Fibroblast of skin of scalp (primary cell): ENCODE results near the gene ADIG.
A peak's percentile ranks its signal among the peaks of the same experiment; 100 is the strongest.

Experiments
- DNase-seq: peaks from one replicate; pipeline ENCODE4 v3.0.0-alpha.2; 2013

Gene ADIG

DNA sequence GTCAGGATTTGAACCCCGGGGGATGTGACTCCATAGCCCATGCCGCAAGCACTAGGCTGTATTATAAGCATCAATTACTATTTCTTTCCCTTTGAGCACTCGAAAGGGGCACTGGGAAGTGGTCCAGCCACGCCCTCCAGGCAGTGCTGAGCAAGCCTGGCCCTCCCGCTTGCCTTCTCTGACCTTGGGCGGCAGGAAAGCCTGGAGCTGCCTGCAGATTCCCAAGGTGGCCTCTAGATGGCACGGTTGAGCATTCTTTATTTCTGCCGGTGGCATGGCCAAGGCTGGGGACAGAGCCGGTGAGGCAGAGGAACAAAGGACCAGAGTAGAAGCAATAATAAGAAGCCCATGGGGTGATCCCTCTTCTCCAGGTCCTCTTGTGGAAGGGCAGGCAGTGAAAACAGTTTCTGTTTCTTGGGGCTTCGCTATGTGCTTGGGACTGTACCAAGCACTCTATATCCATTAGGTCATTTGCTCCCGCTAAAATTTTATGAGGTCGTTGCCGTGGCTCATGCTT lies 52.6 kb downstream of the ADIG start:
- peak; percentile 46 for DNase-seq

DNA sequence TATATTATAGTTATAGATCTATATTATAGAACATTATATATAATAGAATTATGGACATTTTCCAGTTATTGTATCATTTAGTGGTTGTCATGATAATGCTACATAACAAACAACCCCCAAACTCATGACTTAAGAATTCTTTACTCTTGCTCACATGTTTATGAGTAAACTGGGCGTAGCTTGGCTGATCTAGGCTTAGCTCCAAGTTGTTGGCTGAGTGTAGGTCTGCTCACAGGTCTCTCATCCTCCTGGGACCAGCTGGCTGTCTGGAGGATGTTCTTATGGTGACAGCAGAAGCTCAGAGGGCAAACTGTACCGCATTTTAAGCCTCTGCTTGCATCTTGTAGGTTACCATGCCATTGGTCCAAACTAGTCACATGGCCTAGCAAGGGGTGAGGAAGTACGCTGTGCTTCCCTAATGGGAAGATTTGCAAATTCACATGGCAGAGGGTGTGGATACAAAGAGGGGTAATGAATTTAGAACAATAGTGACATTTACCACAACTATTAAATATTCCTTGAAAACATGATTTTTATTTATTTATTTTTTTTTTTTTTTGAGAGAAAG lies 54.8 kb downstream of the ADIG start:
- DNase-seq, result no peak
